ENCODE measurements around the gene NAV1. TPM values are rescaled to one million over a fixed set of nuclear protein-coding genes. Genes with fewer than 3 reads are reported as not detected.
A peak's percentile ranks its signal among the peaks of the same experiment; 100 is the strongest.

The NAV1 gene
- total and polyA plus RNA-seq, 9 of the 15 experiments (the other 6 are each of a cell fraction or from before 2014, with no cell fraction given): 0.91 to 16.8 (median 3.2) TPM

GRCh38 chr1:201565771-201566528 lies 27.0 kb downstream of the NAV1 start:
- Histone ChIP-seq H3K4me2 (ENCODE audit: insufficient read depth, low read length) (no peak overlapping the region), H2AFZ (ENCODE audit: low read depth, low read length) (peak overlapping the region; percentile 71), H3K4me3 (no peak overlapping the region), H3K4me1 (replicated peaks in 1 of 2; ENCODE audit: control insufficient read depth in 2 of 2, insufficient read depth in 2 of 2, low read length in 2 of 2) (peaks cover 50 to 60% of the 10 kb centered on the region in 2 experiments), H3K27me3 (ENCODE audit: control insufficient read depth in 2 of 2, insufficient read depth in 2 of 2, low read length in 2 of 2) (no peaks in the 10 kb centered on the region), H3K27ac (ENCODE audit: extremely low read depth, low read depth, low read length) (peak overlapping the region; percentile 81), H3K9me3 (replicated peaks; ENCODE audit: control insufficient read depth, insufficient read depth, low read depth, low read length) (no peaks in the 10 kb centered on the region), H3K9me1 (ENCODE audit: control insufficient read depth, insufficient read depth, low read length) (peaks cover 4% of the 10 kb centered on the region), H3K36me3 (ENCODE audit: control insufficient read depth, insufficient read depth, low read length) (no peaks in the 10 kb centered on the region), H3K79me2 (ENCODE audit: control insufficient read depth, insufficient read depth, low read length) (no peaks in the 10 kb centered on the region; the same call in 2 of the 3 replicates), H3K9ac (ENCODE audit: insufficient read depth in 1 of 2, low read depth in 2 of 2, low read length in 2 of 2) (peak overlapping the region; percentile 21 to 53; a peak in 3 of 4 replicates), H4K20me1 (replicated peaks; ENCODE audit: control insufficient read depth, insufficient read depth, low read length) (no peaks in the 10 kb centered on the region)
- in situ Hi-C loops (cut with MboI) (no loop called here), intact Hi-C loops (cut with micrococcal nuclease) (loop anchor here (2.0 kb wide), 1 partner anchor 17 kb away; no protein-coding TSS in a partner anchor)
- BruUV-seq (replicated peaks): no TSS peak
- ChIA-PET POLR2A (interaction anchor here (0.6 to 1.3 kb wide), 7 partner anchors 9 to 254 kb away, joined by 3 to 5 read pairs (median 4); no protein-coding TSS in a partner anchor), CTCF (ENCODE audit: low intra/inter-chr PET ratio) (no interaction called here)
- WGBS (ENCODE audit: insufficient coverage, low coverage, missing lambda C conversion rate): 75% methylated on average over 12 of the region's 12 CpGs
- no peak; the same call in 2 of the 3 replicates for ATAC-seq
- peak in 1 of 4 experiments; percentile 9 for DNase-seq (ENCODE audit: extremely low read depth in 1 of 4, low spot score in 3 of 4)
- no peak for FAIRE-seq
- TF ChIP-seq ATF4 (CRISPR knock-in tag; IDR thresholded peaks at IDR 0.05) (peak; percentile 45; the same call in 1 of the 2 replicates), CREBBP (IDR thresholded peaks at IDR 0.05; ENCODE audit: low read depth, low read length) (no peak), TCFL5 (CRISPR knock-in tag; conservative IDR thresholded peaks at IDR 0.05) (no peak), ZEB2 (IDR thresholded peaks at IDR 0.05) (no peak), CBFA2T3 (IDR thresholded peaks at IDR 0.05) (no peak), NR1H2 (CRISPR knock-in tag; IDR thresholded peaks at IDR 0.05) (no peak), MTA2 (IDR thresholded peaks at IDR 0.05; ENCODE audit: low read depth) (0 out of 2 replicates have a peak, but pooled peaks have one; percentile 4), ARID3B (CRISPR knock-in tag; IDR thresholded peaks at IDR 0.05; ENCODE audit: borderline replicate concordance) (peak; percentile 71; the same call in 1 of the 2 replicates), ZNF586 (CRISPR knock-in tag; conservative IDR thresholded peaks at IDR 0.05) (no peak), ZNF197 (CRISPR knock-in tag; IDR thresholded peaks at IDR 0.05; ENCODE audit: low read depth) (no peak), NR2C1 (IDR thresholded peaks at IDR 0.05) (no peak), NR2C1 (tag; IDR thresholded peaks at IDR 0.05) (no peak), JUND (IDR thresholded peaks at IDR 0.05; ENCODE audit: borderline replicate concordance, low read depth, low read length) (no peak), JUND (tag; IDR thresholded peaks at IDR 0.05; ENCODE audit: borderline replicate concordance, low read depth, low read length) (no peak), ZNF311 (CRISPR knock-in tag; IDR thresholded peaks at IDR 0.05) (peak; percentile 12), E2F5 (CRISPR knock-in tag; IDR thresholded peaks at IDR 0.05) (no peak), MCM7 (IDR thresholded peaks at IDR 0.05) (no peak), ZBTB8A (IDR thresholded peaks at IDR 0.05; ENCODE audit: partially characterized antibody) (no peak), ZNF57 (CRISPR knock-in tag; IDR thresholded peaks at IDR 0.05) (no peak), NEUROD1 (IDR thresholded peaks at IDR 0.05; ENCODE audit: borderline replicate concordance, low read depth, low read length, partially characterized antibody) (no peak), ZSCAN32 (CRISPR knock-in tag; IDR thresholded peaks at IDR 0.05) (no peak)

Measured in K562 (cell line).